AG09319 (cell line): ENCODE measurements around the gene GLCCI1.

Experiments used
- DNase-seq: peaks from one replicate; pipeline ENCODE4 v3.0.0-alpha.2; 2010; ENCODE audit warnings: low read depth; ENCODE audit errors: extremely low read depth
- CTCF ChIP-seq: IDR thresholded peaks from 2 replicates; pipeline ENCODE4 v1.5.1; 2011; ENCODE audit warnings: low read depth, mild to moderate bottlenecking, inconsistent platforms, low read length, moderate library complexity

GLCCI1 gene

DNA sequence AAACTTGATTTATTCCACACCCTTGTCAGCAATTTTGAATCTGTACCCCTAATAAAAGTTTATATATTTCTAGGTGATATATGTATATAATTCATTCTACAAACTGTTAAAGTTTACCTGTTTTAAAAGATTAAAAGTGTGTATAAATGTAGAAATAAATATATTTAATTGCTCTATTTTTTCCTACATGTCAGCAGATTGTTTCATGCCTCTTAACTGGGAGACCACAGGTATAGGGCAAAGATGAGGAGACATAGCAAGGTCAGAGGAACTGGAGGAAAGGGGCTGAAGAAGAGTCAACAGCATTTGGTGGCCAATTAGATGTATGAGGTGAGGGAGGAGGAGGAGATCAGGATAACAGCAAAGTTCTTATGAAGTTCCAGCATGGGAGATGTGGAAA is 109.8 kb downstream of the GLCCI1 start:
- DNase-seq: no peak
- TF ChIP-seq CTCF: no peak

- TF ChIP-seq CTCF: no peak
- DNase-seq: no peak
Measured at GRCh38 chr7:8082762-8083161, 114.2 kb downstream of the GLCCI1 start.

DNA sequence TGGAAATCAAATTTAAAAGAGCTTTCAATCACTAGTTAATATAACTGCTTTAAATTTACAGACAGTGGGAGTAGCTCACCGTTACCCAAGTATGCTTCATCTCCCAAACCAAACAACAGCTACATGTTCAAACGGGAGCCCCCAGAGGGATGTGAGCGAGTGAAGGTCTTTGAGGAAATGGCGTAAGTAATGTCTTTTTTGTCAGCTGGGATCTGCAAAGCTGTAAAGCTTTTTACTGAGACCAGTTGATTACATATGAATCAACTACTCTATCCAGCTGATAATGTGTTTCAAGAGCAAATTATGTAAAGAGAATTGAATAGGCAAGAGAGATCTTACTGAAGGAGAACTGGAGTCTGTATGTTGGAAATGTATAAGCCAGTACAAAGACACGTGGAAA is 116.2 kb downstream of the GLCCI1 start:
- no peak for TF ChIP-seq CTCF
- DNase-seq: no peak

DNA sequence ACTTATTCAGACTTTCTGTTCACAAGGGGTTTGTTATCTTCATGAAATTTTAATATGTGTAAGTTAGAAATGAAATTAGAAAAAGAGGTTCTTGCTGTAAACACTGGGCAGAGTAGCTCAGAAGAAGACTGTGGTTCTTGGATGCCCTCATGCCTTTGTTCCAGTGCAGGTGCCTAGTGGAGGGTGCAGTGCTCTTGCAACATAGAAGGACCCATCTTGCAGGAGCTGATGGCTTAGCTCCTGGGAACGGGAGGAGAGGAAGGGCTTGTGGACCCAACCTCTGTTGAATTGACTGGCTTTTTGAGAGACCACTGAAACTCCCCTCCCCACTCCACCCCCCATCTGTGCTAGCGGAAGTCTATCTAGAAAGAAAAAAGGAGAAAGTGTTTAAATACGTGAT is 116.8 kb downstream of the GLCCI1 start:
- no peak for TF ChIP-seq CTCF
- DNase-seq: no peak

DNA sequence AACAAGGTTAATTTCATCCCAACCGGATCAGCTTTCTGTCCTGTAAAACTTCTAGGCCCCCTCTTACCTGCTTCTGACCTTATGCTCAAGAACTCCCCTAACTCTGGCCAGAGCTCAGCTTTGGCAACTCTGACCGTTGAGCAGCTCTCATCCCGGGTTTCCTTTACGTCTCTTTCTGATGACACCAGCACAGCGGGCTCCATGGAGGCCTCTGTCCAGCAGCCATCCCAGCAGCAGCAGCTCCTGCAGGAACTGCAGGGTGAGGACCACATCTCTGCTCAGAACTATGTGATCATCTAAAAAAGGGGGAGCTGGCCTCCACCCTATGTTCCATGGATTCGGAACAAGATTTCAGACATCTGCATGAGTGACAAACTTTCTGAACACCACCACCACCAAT is 117.6 kb downstream of the GLCCI1 start:
- DNase-seq: no peak
- TF ChIP-seq CTCF: no peak

GRCh38 chr7:8089036-8089780 is 120.6 kb downstream of the GLCCI1 start:
- no peak for DNase-seq
- no peak for TF ChIP-seq CTCF

DNA sequence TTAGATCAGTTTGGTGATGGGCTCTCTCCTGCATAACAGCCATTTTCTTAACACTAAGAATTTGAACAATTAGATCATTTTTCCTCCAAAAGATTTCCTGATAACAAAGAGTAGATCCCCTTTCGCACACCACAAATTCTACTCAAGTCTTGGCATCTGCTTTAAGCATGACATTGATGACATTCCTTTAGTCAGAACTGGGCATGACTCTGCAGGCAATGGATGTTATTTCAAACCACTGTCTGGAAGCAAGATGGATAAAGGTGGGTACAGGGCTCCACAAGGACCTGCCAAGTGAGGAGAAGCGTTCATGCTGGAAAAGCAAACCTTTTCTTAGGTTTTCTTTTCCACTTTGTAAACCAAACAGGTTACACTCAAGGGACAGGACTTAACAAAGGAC is 123.5 kb downstream of the GLCCI1 start:
- no peak for TF ChIP-seq CTCF
- no peak for DNase-seq
